Inflammatory macrophage treated with lipopolysaccharide for 4 hours (primary cell): ENCODE measurements around the gene PTCD3.

ENCODE experiments used
- DNase-seq: peaks from one replicate; pipeline ENCODE4 v3.0.0-alpha.2; 2020

Gene PTCD3

GRCh38 chr2:86082756-86083155 lies 23.3 kb upstream of the PTCD3 start:
- DNase-seq, result peak; percentile 32

DNA sequence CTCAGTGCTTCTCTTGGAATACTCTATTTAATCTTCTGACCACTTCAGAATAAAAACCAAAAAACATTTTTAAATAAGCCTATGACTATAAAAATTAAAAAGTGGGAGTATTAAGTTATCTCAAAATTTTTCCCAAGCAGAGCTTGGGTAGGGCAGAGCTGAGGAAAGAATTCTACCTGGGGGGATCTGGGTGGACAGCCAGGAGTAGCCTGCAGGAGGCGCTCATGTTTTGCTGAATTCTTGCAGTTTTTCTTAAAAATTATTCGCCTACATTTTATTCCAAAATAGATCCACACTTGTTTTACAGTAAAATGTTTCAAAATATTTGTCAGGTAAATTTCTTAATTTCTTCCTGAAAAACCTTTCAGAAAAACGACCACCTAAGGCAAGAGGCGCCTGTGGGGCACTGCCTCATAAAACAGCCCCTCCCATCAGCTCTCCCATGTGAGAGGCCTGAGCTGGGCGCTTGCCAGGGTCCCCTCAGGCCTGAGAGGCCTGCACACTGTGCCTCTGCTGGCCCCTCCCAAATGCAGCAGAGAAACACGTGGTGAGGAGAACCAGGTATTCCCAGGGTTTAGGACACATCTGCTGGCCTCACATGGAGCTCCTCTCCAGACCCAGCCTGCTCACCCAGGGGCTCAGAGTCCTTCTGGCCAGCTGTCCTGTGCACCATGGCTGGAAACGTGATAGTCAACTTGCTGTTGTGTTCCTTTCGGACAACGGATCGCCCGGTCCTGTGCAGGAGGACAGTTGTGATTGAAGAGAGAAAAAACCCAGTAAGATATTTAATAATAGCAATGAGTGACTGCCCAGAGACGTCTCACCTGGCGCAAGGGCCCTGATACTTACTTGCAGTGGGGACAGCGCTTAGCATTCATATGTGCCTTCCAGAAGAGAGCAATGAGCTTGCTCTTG lies 17.8 kb upstream of the PTCD3 start:
- DNase-seq, result no peak

GRCh38 chr2:86094229-86094628 lies 11.8 kb upstream of the PTCD3 start:
- no peak for DNase-seq

GRCh38 chr2:86097114-86097896 lies 8.7 kb upstream of the PTCD3 start:
- peak; percentile 37 for DNase-seq

GRCh38 chr2:86097913-86098312 lies 8.1 kb upstream of the PTCD3 start:
- no peak for DNase-seq

DNA sequence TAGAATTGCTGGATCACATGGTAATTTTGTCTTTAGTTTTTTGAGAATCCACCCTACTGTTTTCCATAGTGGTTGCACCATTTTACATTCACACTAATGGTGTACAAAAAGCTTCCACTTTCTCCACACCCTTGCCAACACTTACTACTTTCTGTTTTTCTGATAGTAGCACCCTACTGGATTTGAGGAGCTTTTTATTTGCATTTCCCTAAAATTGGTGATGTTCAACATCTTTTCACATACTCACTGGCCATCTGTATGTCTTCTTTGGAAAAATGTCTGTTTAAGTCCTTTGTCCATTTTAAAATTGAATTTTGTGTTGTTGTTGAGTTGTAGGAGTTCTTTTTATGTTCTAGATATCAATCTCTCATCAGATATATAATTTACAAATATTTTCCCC lies 3.9 kb upstream of the PTCD3 start:
- DNase-seq, result no peak

- DNase-seq, result peak; percentile 90
Observed at GRCh38 chr2:86105252-86105968, 625 bp upstream of the PTCD3 start, which contains the start of gene POLR1A. Gene POLR1A (minus strand): TSS chr2:86105886. CDS start chr2:86105776, 110 bp downstream.

DNA sequence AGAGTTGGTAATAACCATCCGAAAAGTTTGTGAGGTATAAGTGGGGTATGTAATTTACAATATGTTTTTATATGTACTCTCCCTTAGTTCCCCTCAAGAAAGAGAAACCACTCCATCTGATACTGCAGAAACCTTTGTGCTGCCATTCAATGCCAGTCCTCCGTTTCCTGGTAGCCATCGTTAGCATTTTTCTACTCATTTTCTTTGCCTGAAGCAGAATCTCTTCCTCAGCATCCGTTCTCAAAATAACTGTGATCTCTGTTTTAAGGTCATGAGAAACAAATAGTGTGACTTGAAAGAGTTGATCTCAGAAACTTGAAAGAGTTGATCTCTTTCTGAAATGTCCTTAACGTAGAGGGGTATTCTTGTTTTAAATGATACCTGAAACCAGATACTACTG lies 996 bp downstream of the PTCD3 start:
- peak; percentile 19 for DNase-seq

GRCh38 chr2:86118130-86118529 lies 12.1 kb downstream of the PTCD3 start:
- DNase-seq, result no peak

- DNase-seq, result peak; percentile 56
Observed at GRCh38 chr2:86123328-86123925, 17.4 kb downstream of the PTCD3 start.

DNA sequence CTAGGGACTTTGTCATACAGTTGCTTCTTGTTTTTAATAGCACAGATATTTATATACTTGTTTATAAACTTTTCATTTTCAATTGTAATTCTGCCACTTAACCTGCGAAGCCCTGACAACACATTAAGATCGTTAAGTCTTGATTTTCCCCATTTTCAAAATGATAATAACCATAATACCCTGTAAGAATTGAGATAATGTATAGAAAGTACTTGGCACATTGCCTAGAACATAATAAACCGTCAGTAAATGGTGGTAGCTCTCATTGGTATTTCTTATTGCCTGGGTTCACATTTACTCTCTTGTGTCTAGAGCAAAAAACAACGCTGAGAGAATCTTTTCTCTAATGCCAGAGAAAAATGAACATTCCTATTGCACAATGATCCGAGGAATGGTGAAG lies 18.6 kb downstream of the PTCD3 start:
- DNase-seq, result no peak

- no peak for DNase-seq
Observed at GRCh38 chr2:86134709-86135108, 28.7 kb downstream of the PTCD3 start.

GRCh38 chr2:86135653-86136052 lies 29.6 kb downstream of the PTCD3 start:
- no peak for DNase-seq

DNA sequence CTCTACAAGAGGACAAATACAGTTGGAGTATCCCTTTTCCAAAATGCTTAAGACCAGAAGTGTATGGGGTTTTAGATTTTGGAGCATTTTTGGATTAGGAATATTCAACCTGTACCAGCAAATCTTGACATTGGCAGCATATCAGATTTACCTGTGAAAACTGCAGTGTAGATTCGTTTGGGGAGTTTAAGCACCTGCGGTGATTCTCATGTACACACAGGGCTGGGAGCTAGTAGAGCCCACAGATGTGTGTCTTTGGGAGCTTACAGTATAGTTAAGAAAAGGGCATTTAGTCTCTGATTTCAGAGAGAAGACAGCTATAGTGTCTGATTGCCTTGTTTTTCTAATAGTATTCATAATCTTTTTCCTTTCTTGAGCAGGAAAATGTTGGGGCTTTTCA lies 30.1 kb downstream of the PTCD3 start:
- no peak for DNase-seq

DNA sequence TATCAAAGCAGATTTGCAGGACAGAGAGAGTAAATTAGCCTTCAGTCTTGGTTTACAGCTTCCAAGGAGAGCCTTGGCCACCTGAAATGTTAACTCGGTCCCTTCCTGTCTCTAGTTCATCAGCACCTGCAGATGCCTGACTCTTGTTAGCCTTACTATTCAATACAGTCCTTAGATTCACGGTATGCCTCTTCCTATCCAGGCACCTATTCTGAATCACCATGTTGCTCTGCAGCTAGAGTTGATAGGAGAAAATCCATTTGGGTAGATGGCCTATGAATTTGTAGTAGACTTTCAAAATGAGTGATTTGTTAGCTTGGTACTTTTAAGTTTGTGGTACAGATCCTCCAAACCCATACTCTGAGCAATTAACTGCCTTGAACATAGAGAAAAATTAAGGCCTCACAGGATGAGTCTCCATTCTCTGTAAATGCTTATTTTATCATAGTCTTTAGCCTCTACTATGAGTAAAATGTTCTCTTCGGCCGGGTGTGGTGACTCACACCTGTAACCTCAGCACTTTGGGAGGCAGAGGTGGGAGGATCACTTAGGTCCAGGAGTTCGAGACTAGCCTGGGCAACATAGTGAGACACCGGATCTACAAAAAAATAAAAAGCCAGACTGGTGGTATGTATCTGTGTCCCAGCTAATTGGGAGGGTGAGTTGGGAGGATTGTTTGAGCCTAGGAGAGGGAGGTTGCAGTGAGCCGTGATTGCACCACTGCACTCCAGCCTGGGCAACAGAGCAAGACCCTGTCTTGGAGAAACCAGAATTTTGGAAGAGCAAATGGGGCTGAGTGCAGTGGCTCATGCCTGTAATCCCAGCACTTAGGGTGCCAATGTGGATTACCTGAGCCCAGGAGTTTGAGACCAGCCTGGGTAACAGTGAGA lies 32.9 kb downstream of the PTCD3 start:
- no peak for DNase-seq

DNA sequence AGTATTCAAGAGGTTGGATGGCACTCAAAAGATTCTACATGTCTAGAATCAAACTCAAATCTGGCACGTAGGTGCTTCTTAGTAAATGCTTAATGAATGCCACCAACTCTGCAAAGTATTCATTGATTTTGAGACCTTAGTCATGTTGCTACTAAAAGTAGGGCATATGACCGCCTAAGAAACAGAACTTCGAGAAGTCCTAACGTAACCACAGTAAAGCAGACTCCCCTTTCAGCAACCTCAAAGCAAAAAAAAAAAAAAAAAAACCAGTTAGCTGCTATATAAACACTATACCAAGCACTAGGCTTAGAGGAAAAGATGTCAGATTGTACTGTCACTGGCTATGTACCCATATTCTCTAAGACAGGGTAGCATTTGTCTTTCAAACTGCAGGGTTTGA lies 33.9 kb downstream of the PTCD3 start:
- DNase-seq, result no peak

DNA sequence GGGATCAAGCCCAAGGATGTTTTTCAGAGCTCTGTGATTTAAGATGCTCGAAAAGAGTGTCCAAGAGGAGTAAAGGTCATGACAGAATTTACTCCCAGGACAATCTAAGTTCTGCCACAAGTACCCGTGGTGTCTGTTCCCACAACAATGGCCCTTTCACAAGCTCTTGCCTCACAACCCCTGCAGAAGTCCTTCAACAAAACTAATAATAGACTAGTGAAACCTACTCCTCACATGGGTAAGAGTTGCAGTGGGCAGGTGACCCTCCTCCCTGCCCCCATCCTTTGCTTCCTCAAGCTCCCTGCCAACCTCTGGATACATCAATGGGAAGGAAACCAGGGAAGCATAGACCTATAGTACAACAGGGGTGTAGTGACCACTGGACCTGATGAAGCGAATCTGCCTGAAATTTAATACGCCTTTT lies 34.9 kb downstream of the PTCD3 start:
- peak; percentile 29 for DNase-seq

- DNase-seq, result peak; percentile 61
Observed at GRCh38 chr2:86142436-86143257, 36.6 kb downstream of the PTCD3 start.

- DNase-seq, result peak; percentile 71
Observed at GRCh38 chr2:86143307-86143706, 37.3 kb downstream of the PTCD3 start.

- DNase-seq, result no peak
Observed at GRCh38 chr2:86143926-86144685, 38.1 kb downstream of the PTCD3 start.
